ENCODE results near the gene IPO11. TPM values are rescaled to one million over a fixed set of nuclear protein-coding genes. Genes with fewer than 3 reads are reported as not detected.
A peak's percentile ranks its signal among the peaks of the same experiment; 100 is the strongest.

IPO11 gene
- total and polyA plus RNA-seq, 2 experiments from 2014 or later = 18.7 to 64.7 TPM

GRCh38 chr5:62473209-62473608 lies 60.6 kb downstream of the IPO11 start:
- H3K27ac Mint-ChIP-seq = no peak overlapping the region
- no peak for ATAC-seq
- H3K4me1 ChIP-seq (ENCODE audit: insufficient read depth) = no peaks in the 10 kb centered on the region
- H3K9me3 Mint-ChIP-seq = no peaks in the 10 kb centered on the region
- H3K4me3 Mint-ChIP-seq = no peak overlapping the region
- H4K20me1 ChIP-seq (replicated peaks; ENCODE audit: insufficient read depth) = no peaks in the 10 kb centered on the region; the same call in 1 of the 2 replicates
- no peaks in the 10 kb centered on the region for H3K36me3 ChIP-seq (ENCODE audit: insufficient read depth)
- H3K79me2 ChIP-seq (replicated peaks; ENCODE audit: insufficient read depth) = no peaks in the 10 kb centered on the region; the same call in 1 of the 2 replicates
- H3K9me2 ChIP-seq (ENCODE audit: insufficient read depth) = no peaks in the 10 kb centered on the region
- H3K4me3 ChIP-seq = no peak overlapping the region
- peaks cover 20% of the 10 kb centered on the region for H3K36me3 Mint-ChIP-seq (ENCODE audit: low read depth)
- no peaks in the 10 kb centered on the region for H3K27me3 ChIP-seq (ENCODE audit: insufficient read depth)
- H3K27ac ChIP-seq (ENCODE audit: low read depth) = no peak overlapping the region
- H2AFZ ChIP-seq = no peak overlapping the region
- no peaks in the 10 kb centered on the region for H3K27me3 Mint-ChIP-seq (ENCODE audit: insufficient read depth, low read depth, poor library complexity)
- TF ChIP-seq CTCF (conservative IDR thresholded peaks at IDR 0.05; ENCODE audit: low read depth in 2 of 2) (no peak), STAT1 (IDR thresholded peaks at IDR 0.05; ENCODE audit: unreplicated experiment) (no peak), EZH2 (IDR thresholded peaks at IDR 0.05; ENCODE audit: low read depth, unreplicated experiment) (no peak), ZNF331 (CRISPR knock-in tag; IDR thresholded peaks at IDR 0.05; ENCODE audit: low read depth) (no peak), ETS1 (IDR thresholded peaks at IDR 0.05) (no peak), JUNB (IDR thresholded peaks at IDR 0.05; ENCODE audit: unreplicated experiment) (no peak), EZH2phosphoT487 (IDR thresholded peaks at IDR 0.05; ENCODE audit: unreplicated experiment) (no peak), POLR2AphosphoS5 (IDR thresholded peaks at IDR 0.05; ENCODE audit: low read depth) (no peak)
- H3F3A ChIP-seq (replicated peaks; ENCODE audit: low read depth) = no peaks in the 10 kb centered on the region
- H3K4me2 ChIP-seq = no peak overlapping the region
- no peaks in the 10 kb centered on the region for H3K4me1 Mint-ChIP-seq
- no peak for DNase-seq (ENCODE audit: low spot score)

- Histone ChIP-seq H3K79me2 (replicated peaks; ENCODE audit: insufficient read depth) (no peaks in the 10 kb centered on the region; the same call in 1 of the 2 replicates), H4K20me1 (replicated peaks; ENCODE audit: insufficient read depth) (no peaks in the 10 kb centered on the region; the same call in 1 of the 2 replicates), H3K36me3 (ENCODE audit: insufficient read depth) (no peaks in the 10 kb centered on the region), H3K4me3 (no peak overlapping the region), H3K27ac (ENCODE audit: low read depth) (no peak overlapping the region), H2AFZ (no peak overlapping the region), H3K4me1 (ENCODE audit: insufficient read depth) (no peaks in the 10 kb centered on the region), H3K27me3 (ENCODE audit: insufficient read depth) (no peaks in the 10 kb centered on the region), H3F3A (replicated peaks; ENCODE audit: low read depth) (no peaks in the 10 kb centered on the region), H3K4me2 (no peak overlapping the region), H3K9me2 (ENCODE audit: insufficient read depth) (no peaks in the 10 kb centered on the region)
- peak overlapping the region; percentile 20; the same call in 1 of the 2 replicates for H3K27ac Mint-ChIP-seq
- no peak for DNase-seq (ENCODE audit: low spot score)
- no peaks in the 10 kb centered on the region for H3K27me3 Mint-ChIP-seq (ENCODE audit: insufficient read depth, low read depth, poor library complexity)
- no peak for ATAC-seq
- TF ChIP-seq ZNF114 (CRISPR knock-in tag; IDR thresholded peaks at IDR 0.05) = no peak
- no peak for TF ChIP-seq ETS1 (IDR thresholded peaks at IDR 0.05)
- TF ChIP-seq CREB1 (CRISPR knock-in tag; IDR thresholded peaks at IDR 0.05; ENCODE audit: low read depth) = no peak
- no peak for TF ChIP-seq EZH2phosphoT487 (IDR thresholded peaks at IDR 0.05; ENCODE audit: unreplicated experiment)
- TF ChIP-seq CTCF (conservative IDR thresholded peaks at IDR 0.05; ENCODE audit: low read depth in 2 of 2) = no peak
- no peak for TF ChIP-seq NANOG (IDR thresholded peaks at IDR 0.05; ENCODE audit: borderline replicate concordance)
- H3K4me1 Mint-ChIP-seq = no peaks in the 10 kb centered on the region
- H3K36me3 Mint-ChIP-seq (ENCODE audit: low read depth) = peaks cover 31% of the 10 kb centered on the region
- no peak overlapping the region for H3K4me3 Mint-ChIP-seq
- no peaks in the 10 kb centered on the region; the same call in 2 of the 3 replicates for H3K9me3 Mint-ChIP-seq
These were observed 62.5 kb downstream of the IPO11 start for GRCh38 chr5:62475072-62475471.

Measured in GM23338 (cell line).